Measurements from ENCODE around the gene CCDC102B.

GRCh38 chr18:68992719-68993482 lies 195.0 kb downstream of the CCDC102B start:
- TF ChIP-seq, protein P1, sequence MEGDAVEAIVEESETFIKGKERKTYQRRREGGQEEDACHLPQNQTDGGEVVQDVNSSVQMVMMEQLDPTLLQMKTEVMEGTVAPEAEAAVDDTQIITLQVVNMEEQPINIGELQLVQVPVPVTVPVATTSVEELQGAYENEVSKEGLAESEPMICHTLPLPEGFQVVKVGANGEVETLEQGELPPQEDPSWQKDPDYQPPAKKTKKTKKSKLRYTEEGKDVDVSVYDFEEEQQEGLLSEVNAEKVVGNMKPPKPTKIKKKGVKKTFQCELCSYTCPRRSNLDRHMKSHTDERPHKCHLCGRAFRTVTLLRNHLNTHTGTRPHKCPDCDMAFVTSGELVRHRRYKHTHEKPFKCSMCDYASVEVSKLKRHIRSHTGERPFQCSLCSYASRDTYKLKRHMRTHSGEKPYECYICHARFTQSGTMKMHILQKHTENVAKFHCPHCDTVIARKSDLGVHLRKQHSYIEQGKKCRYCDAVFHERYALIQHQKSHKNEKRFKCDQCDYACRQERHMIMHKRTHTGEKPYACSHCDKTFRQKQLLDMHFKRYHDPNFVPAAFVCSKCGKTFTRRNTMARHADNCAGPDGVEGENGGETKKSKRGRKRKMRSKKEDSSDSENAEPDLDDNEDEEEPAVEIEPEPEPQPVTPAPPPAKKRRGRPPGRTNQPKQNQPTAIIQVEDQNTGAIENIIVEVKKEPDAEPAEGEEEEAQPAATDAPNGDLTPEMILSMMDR (IDR thresholded peaks at IDR 0.05): no peak
- TF ChIP-seq POLR2A (IDR thresholded peaks at IDR 0.05): no peak
